Peyer's patch (tissue), 4 donors: ENCODE measurements around the gene SLC30A2.

Source experiments
- POLR2A ChIP-seq, 2 donors: fragments of 450-650 bp; IDR thresholded peaks; one replicate each; pipeline ENCODE4 v1.5.1; 2017; ENCODE audit warnings: antibody characterized with exemption in 2 of 2, mild to moderate bottlenecking in 2 of 2, moderate library complexity in 2 of 2
- TF ChIP-seq, protein P1 (sequence below), 6 experiments: fragments of 450-650 bp in 4 of 6; fragments of 200-600 bp in 2 of 6; sonication (generic) in 1 of 6; IDR thresholded peaks; one replicate each; pipeline ENCODE4 v1.5.1; 2017 to 2019; ENCODE audit warnings: antibody characterized with exemption in 6 of 6, mild to moderate bottlenecking in 3 of 6, moderate library complexity in 1 of 6

DNA sequence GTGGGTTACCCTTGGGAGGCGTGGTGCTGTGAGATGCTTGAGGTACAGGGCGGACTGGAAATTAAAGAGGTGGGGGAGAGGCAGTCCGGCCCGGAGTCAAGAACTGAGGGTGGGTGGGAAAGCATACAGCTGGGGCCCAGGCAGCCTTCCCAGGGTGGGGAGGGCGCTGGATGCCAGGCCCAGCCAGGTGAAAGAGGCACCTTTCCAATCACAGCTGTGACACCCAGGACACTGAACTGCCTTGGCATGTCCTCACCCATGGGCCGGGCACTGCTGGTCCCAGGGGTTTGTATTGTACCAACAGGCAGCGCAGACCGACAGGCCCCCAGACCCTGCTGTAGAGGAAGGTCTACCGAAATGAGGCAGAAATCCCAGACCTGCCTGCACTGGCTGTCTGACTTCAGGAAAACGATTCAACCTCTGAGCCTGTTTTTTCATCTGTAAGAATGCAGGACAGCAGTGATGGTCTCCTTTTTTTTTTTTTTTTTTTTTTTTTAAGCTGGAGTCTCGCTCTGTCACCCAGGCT is 9.1 kb downstream of the SLC30A2 start:
- TF ChIP-seq, protein P1, sequence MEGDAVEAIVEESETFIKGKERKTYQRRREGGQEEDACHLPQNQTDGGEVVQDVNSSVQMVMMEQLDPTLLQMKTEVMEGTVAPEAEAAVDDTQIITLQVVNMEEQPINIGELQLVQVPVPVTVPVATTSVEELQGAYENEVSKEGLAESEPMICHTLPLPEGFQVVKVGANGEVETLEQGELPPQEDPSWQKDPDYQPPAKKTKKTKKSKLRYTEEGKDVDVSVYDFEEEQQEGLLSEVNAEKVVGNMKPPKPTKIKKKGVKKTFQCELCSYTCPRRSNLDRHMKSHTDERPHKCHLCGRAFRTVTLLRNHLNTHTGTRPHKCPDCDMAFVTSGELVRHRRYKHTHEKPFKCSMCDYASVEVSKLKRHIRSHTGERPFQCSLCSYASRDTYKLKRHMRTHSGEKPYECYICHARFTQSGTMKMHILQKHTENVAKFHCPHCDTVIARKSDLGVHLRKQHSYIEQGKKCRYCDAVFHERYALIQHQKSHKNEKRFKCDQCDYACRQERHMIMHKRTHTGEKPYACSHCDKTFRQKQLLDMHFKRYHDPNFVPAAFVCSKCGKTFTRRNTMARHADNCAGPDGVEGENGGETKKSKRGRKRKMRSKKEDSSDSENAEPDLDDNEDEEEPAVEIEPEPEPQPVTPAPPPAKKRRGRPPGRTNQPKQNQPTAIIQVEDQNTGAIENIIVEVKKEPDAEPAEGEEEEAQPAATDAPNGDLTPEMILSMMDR (IDR thresholded peaks at IDR 0.05): no peak
- no peak for TF ChIP-seq POLR2A (IDR thresholded peaks at IDR 0.05)
